ENCODE results near the gene SLC6A18. TPM values are rescaled to one million over a fixed set of nuclear protein-coding genes. Genes with fewer than 3 reads are reported as not detected.

The SLC6A18 gene
- polyA plus RNA-seq, 1 donor (not counting 4 experiments of a cell fraction or from before 2014, with no cell fraction given), result not detected

- dilution Hi-C loops (cut with MboI; ENCODE audit: extremely low pct_ligation_motif_present, low sequenced_read_pairs), result no loop called here
- no peak for FAIRE-seq
These were observed 39.8 kb downstream of the SLC6A18 start for GRCh38 chr5:1265026-1265425.

GRCh38 chr5:1265461-1266455, 40.6 kb downstream of the SLC6A18 start:
- H3K27ac ChIP-seq (ENCODE audit: control insufficient read depth, insufficient read depth, low read length), result no peak overlapping the region
- H3K4me3 ChIP-seq (ENCODE audit: control insufficient read depth in 2 of 3, extremely low read depth in 1 of 3, insufficient read depth in 2 of 3, low read depth in 1 of 3, low read length in 3 of 3), result no peak overlapping the region
- H3K9me3 ChIP-seq (ENCODE audit: control insufficient read depth, low read depth, low read length), result peaks cover 10% of the 10 kb centered on the region
- no peaks in the 10 kb centered on the region for H3K79me2 ChIP-seq (ENCODE audit: control insufficient read depth, insufficient read depth, low read length)
- dilution Hi-C loops (cut with MboI; ENCODE audit: extremely low pct_ligation_motif_present, low sequenced_read_pairs), result no loop called here
- DNase-seq (ENCODE audit: low read depth, low spot score), result no peak
- H3K4me1 ChIP-seq (ENCODE audit: control insufficient read depth, extremely low read depth, insufficient read depth, low read length), result no peaks in the 10 kb centered on the region
- H3K9ac ChIP-seq (ENCODE audit: control insufficient read depth, extremely low read depth, insufficient read depth, low read length), result no peak overlapping the region
- no peak overlapping the region for H2AFZ ChIP-seq (ENCODE audit: control insufficient read depth, low read length)
- no peak overlapping the region for H3K4me2 ChIP-seq (ENCODE audit: control insufficient read depth, extremely low read depth, insufficient read depth, low read depth, low read length)
- H3K27me3 ChIP-seq (ENCODE audit: control insufficient read depth, extremely low read depth, insufficient read depth, low read length), result no peaks in the 10 kb centered on the region
- FAIRE-seq, result no peak
- no peaks in the 10 kb centered on the region for H3K9me1 ChIP-seq (ENCODE audit: control insufficient read depth, extremely low read depth, insufficient read depth, low read length)
- H3K36me3 ChIP-seq (ENCODE audit: control insufficient read depth in 2 of 2, extremely low read depth in 1 of 2, insufficient read depth in 2 of 2, low read length in 2 of 2), result no peaks in the 10 kb centered on the region
- TF ChIP-seq EZH2 (IDR thresholded peaks at IDR 0.05; ENCODE audit: low read length) (no peak), CTCF (optimal IDR thresholded peaks at IDR 0.05 in 1 of 3, IDR thresholded peaks at IDR 0.05 in 1 of 3, conservative IDR thresholded peaks at IDR 0.05 in 1 of 3; ENCODE audit: extremely low read depth in 1 of 3, insufficient read depth in 2 of 3, low read length in 3 of 3) (no peak)
- no peaks in the 10 kb centered on the region for H4K20me1 ChIP-seq (ENCODE audit: control insufficient read depth, extremely low read depth, insufficient read depth, low read length)

More at GRCh38 chr5:1265026-1265425, 39.8 kb downstream of the SLC6A18 start:
- TF ChIP-seq CTCF (optimal IDR thresholded peaks at IDR 0.05 in 1 of 3, IDR thresholded peaks at IDR 0.05 in 1 of 3, conservative IDR thresholded peaks at IDR 0.05 in 1 of 3; ENCODE audit: extremely low read depth in 1 of 3, insufficient read depth in 2 of 3, low read length in 3 of 3) (no peak), EZH2 (IDR thresholded peaks at IDR 0.05; ENCODE audit: low read length) (no peak)
- Histone ChIP-seq H3K9ac (ENCODE audit: control insufficient read depth, extremely low read depth, insufficient read depth, low read length) (no peak overlapping the region), H3K79me2 (ENCODE audit: control insufficient read depth, insufficient read depth, low read length) (no peaks in the 10 kb centered on the region), H3K4me1 (ENCODE audit: control insufficient read depth, extremely low read depth, insufficient read depth, low read length) (no peaks in the 10 kb centered on the region), H3K9me3 (ENCODE audit: control insufficient read depth, low read depth, low read length) (peaks cover 13% of the 10 kb centered on the region), H4K20me1 (ENCODE audit: control insufficient read depth, extremely low read depth, insufficient read depth, low read length) (no peaks in the 10 kb centered on the region), H2AFZ (ENCODE audit: control insufficient read depth, low read length) (no peak overlapping the region), H3K27ac (ENCODE audit: control insufficient read depth, insufficient read depth, low read length) (no peak overlapping the region), H3K4me3 (ENCODE audit: control insufficient read depth in 2 of 3, extremely low read depth in 1 of 3, insufficient read depth in 2 of 3, low read depth in 1 of 3, low read length in 3 of 3) (no peak overlapping the region), H3K4me2 (ENCODE audit: control insufficient read depth, extremely low read depth, insufficient read depth, low read depth, low read length) (no peak overlapping the region), H3K36me3 (ENCODE audit: control insufficient read depth in 2 of 2, extremely low read depth in 1 of 2, insufficient read depth in 2 of 2, low read length in 2 of 2) (no peaks in the 10 kb centered on the region), H3K9me1 (ENCODE audit: control insufficient read depth, extremely low read depth, insufficient read depth, low read length) (no peaks in the 10 kb centered on the region), H3K27me3 (ENCODE audit: control insufficient read depth, extremely low read depth, insufficient read depth, low read length) (no peaks in the 10 kb centered on the region)
- no peak for DNase-seq (ENCODE audit: low read depth, low spot score)
